A549 (cell line): ENCODE results near the gene LIMA1. TPM values are rescaled to one million over a fixed set of nuclear protein-coding genes. Genes with fewer than 3 reads are reported as not detected.
A peak's percentile ranks its signal among the peaks of the same experiment; 100 is the strongest.
"Not testable (repeated sequence)": the region's sequence is repeated elsewhere in the genome, so short reads cannot be mapped to it uniquely, and the experiment has no call there.

Experiments
- ATAC-seq, 2 experiments: fragments of 200-7000 bp in 1 of 2; fragments of >200 bp in 1 of 2; cut with Nextera tagmentation in 1 of 2; cut with Tn5 transposase in 1 of 2; 3 replicates each; pipeline versions ENCODE4 v1.8.0 to v1.9.1; 2018 to 2020; ENCODE audit warnings: mild to moderate bottlenecking in 1 of 2, moderate library complexity in 1 of 2
- CTCF ChIA-PET: fragments of 300-600 bp; sonication (Branson Sonifier 250); formaldehyde crosslinking; extraction: SDS; loops from one replicate; lab custom pipeline; 2021; ENCODE audit warnings: antibody characterized with exemption, inconsistent platforms; lab: Yijun Ruan, JAX
- POLR2A ChIA-PET: fragments of 350-600 bp; formaldehyde crosslinking; extraction: SDS; loops from one replicate; lab custom pipeline; 2021; ENCODE audit warnings: antibody characterized with exemption, inconsistent platforms; lab: Yijun Ruan, JAX
- DNase-seq, 2 experiments: peaks; one replicate each; pipeline versions ENCODE4 v3.0.0 to v3.0.0-alpha.2; 2011 to 2016; ENCODE audit warnings: low read depth in 1 of 2, low spot score in 1 of 2
- FAIRE-seq: peaks from 2 replicates; lab custom pipeline; 2011; peaks lifted over from hg19 to GRCh38; lab: Jason Lieb, UNC
- H3K27ac ChIP-seq, 2 experiments: fragments of >200 bp; sonication (Bioruptor Twin); formaldehyde crosslinking; 3 replicates each; pipeline ENCODE4 v1.5.1; 2016 to 2017
- H3K4me1 ChIP-seq: fragments of >200 bp; sonication (Bioruptor Twin); formaldehyde crosslinking; 3 replicates; pipeline ENCODE4 v1.6.1; 2016
- H3K4me2 ChIP-seq: fragments of >200 bp; sonication (Bioruptor Twin); formaldehyde crosslinking; 3 replicates; pipeline ENCODE4 v1.6.1; 2016
- H3K4me3 ChIP-seq: fragments of >200 bp; sonication (Bioruptor Twin); formaldehyde crosslinking; 3 replicates; pipeline ENCODE4 v1.5.1; 2016
- H3K9me3 ChIP-seq: fragments of >200 bp; sonication (Bioruptor Twin); formaldehyde crosslinking; 3 replicates; pipeline ENCODE4 v1.6.1; 2016
- ATOH8 ChIP-seq: fragments of 250-450 bp; sonication (Bioruptor Pico); IDR thresholded peaks from 2 replicates; pipeline ENCODE4 v1.5.0; 2020; ENCODE audit warnings: low read depth, mild to moderate bottlenecking, moderate library complexity
- CEBPB ChIP-seq, 2 experiments: fragments of >200 bp in 1 of 2; sonication (Bioruptor Twin) in 1 of 2; formaldehyde crosslinking in 1 of 2; IDR thresholded peaks; 2 replicates each; pipeline ENCODE4 v1.6.1; 2012 to 2016
- CHD4 ChIP-seq: fragments of 200-600 bp; sonication (generic); IDR thresholded peaks from 2 replicates; pipeline ENCODE4 v1.6.1; 2016; ENCODE audit warnings: antibody characterized with exemption, mild to moderate bottlenecking, borderline replicate concordance
- CTCF ChIP-seq: fragments of >200 bp; sonication (Bioruptor Twin); formaldehyde crosslinking; IDR thresholded peaks from 3 replicates; pipeline ENCODE4 v1.5.1; 2016
- EHF ChIP-seq: fragments of 250-450 bp; sonication (Bioruptor Pico); IDR thresholded peaks from 2 replicates; pipeline ENCODE4 v1.5.0; 2020; ENCODE audit warnings: mild to moderate bottlenecking
- EHMT2 ChIP-seq: fragments of 200-600 bp; sonication (generic); IDR thresholded peaks from 2 replicates; pipeline ENCODE4 v1.6.1; 2016; ENCODE audit warnings: antibody characterized with exemption, low read depth, mild to moderate bottlenecking, moderate library complexity
- EP300 ChIP-seq, 2 experiments: fragments of >200 bp; sonication (Bioruptor Twin); formaldehyde crosslinking; IDR thresholded peaks; 2 replicates in 1 of 2; 3 replicates in 1 of 2; pipeline ENCODE4 v1.6.1; 2016 to 2017
- ESRRA ChIP-seq: fragments of 150-350 bp; IDR thresholded peaks from 2 replicates; pipeline ENCODE4 v1.6.1; 2014; ENCODE audit warnings: mild to moderate bottlenecking, low read length, borderline replicate concordance
- FOSB ChIP-seq: fragments of 250-450 bp; sonication (Bioruptor Pico); IDR thresholded peaks from 2 replicates; pipeline ENCODE4 v1.5.0; 2020; ENCODE audit warnings: mild to moderate bottlenecking, moderate library complexity
- FOXS1 ChIP-seq: fragments of 250-450 bp; sonication (Bioruptor Pico); IDR thresholded peaks from 2 replicates; pipeline ENCODE4 v1.5.0; 2020; ENCODE audit warnings: mild to moderate bottlenecking, moderate library complexity
- GATA3 ChIP-seq: IDR thresholded peaks from 2 replicates; pipeline ENCODE4 v1.6.1; 2012; ENCODE audit warnings: borderline replicate concordance
- HDAC2 ChIP-seq: fragments of 200-600 bp; sonication (generic); IDR thresholded peaks from 2 replicates; pipeline ENCODE4 v1.6.1; 2016
- HES2 ChIP-seq: fragments of >200 bp; sonication (Bioruptor Twin); formaldehyde crosslinking; IDR thresholded peaks from 2 replicates; pipeline ENCODE4 v1.6.1; 2016
- HOXB13 ChIP-seq: fragments of 250-450 bp; sonication (Bioruptor Pico); IDR thresholded peaks from 2 replicates; pipeline ENCODE4 v1.5.0; 2020; ENCODE audit warnings: low read depth, mild to moderate bottlenecking, moderate library complexity
- JUN ChIP-seq, 2 experiments: fragments of >200 bp; sonication (Bioruptor Twin); formaldehyde crosslinking; IDR thresholded peaks; 2 replicates in 1 of 2; 3 replicates in 1 of 2; pipeline ENCODE4 v1.6.1; 2016 to 2017
- JUNB ChIP-seq: fragments of >200 bp; sonication (Bioruptor Twin); formaldehyde crosslinking; IDR thresholded peaks from 2 replicates; pipeline ENCODE4 v1.6.1; 2016
- MAZ ChIP-seq: fragments of 150-350 bp; IDR thresholded peaks from 2 replicates; pipeline ENCODE4 v1.6.1; 2014; ENCODE audit warnings: antibody characterized with exemption, low read depth, low read length, borderline replicate concordance
- NFE2L2 ChIP-seq: fragments of 150-350 bp; conservative IDR thresholded peaks from 2 replicates; pipeline ENCODE4 v1.6.1; 2014; ENCODE audit warnings: low read length
- PBX3 ChIP-seq: IDR thresholded peaks from 2 replicates; pipeline ENCODE4 v1.6.1; 2012
- PHF8 ChIP-seq: fragments of 200-600 bp; sonication (generic); IDR thresholded peaks from 2 replicates; pipeline ENCODE4 v1.6.1; 2016; ENCODE audit warnings: low read depth, mild to moderate bottlenecking, antibody characterized with exemption, moderate library complexity, borderline replicate concordance
- RAD21 ChIP-seq, 2 experiments: fragments of >200 bp in 1 of 2; sonication (Bioruptor Twin) in 1 of 2; formaldehyde crosslinking in 1 of 2; IDR thresholded peaks in 1 of 2; conservative IDR thresholded peaks in 1 of 2; 2 replicates in 1 of 2; 3 replicates in 1 of 2; pipeline ENCODE4 v1.6.1; 2012 to 2018; ENCODE audit warnings: inconsistent platforms in 1 of 2
- RCOR1 ChIP-seq: fragments of 150-350 bp; IDR thresholded peaks from 2 replicates; pipeline ENCODE4 v1.6.1; 2014; ENCODE audit warnings: antibody characterized with exemption, low read length, low read depth
- SMC3 ChIP-seq: fragments of >200 bp; sonication (Bioruptor Twin); formaldehyde crosslinking; IDR thresholded peaks from 3 replicates; pipeline ENCODE4 v1.6.1; 2018; ENCODE audit warnings: inconsistent platforms
- TP53 ChIP-seq: fragments of 250-450 bp; sonication (Bioruptor Pico); IDR thresholded peaks from 2 replicates; pipeline ENCODE4 v1.5.0; 2021; ENCODE audit warnings: mild to moderate bottlenecking, moderate library complexity
- USF2 ChIP-seq: fragments of 450-650 bp; IDR thresholded peaks from 2 replicates; pipeline ENCODE4 v1.6.1; 2014; ENCODE audit warnings: antibody characterized with exemption
- ZSCAN20 ChIP-seq: fragments of 250-450 bp; sonication (Bioruptor Pico); IDR thresholded peaks from 2 replicates; pipeline ENCODE4 v1.8.0; 2022; ENCODE audit warnings: mild to moderate bottlenecking, moderate library complexity
- WGBS: methylation state at CpG from one replicate; pipeline ENCODE4 v1.1.6; 2017; ENCODE audit errors: missing lambda C conversion rate; 5-methylcytosine and 5-hydroxymethylcytosine counted together
- polyA plus RNA-seq, 4 experiments: library from polyadenylated mRNA; depleted of rRNA in 3 of 4; stranded (reverse); fragments of >200 nt; fragmentation: RNase III in 1 of 4; extraction: RNeasy Plus Mini Kit Qiagen cat#74134 plus additional on column Dnase treatment in 1 of 4; gene quantifications; 2 replicates in 3 of 4; 3 replicates in 1 of 4; pipeline ENCODE4 v1.2.3, GENCODE V29; 2011 to 2017
- TF ChIP-seq, protein P1 (sequence below): fragments of >200 bp; sonication (Bioruptor Twin); formaldehyde crosslinking; IDR thresholded peaks from 3 replicates; pipeline ENCODE4 v1.6.1; 2016

Gene LIMA1
- polyA plus RNA-seq, 2 of the 4 experiments (the other 2 are of a cell fraction): 9.0 to 23.4 TPM

GRCh38 chr12:50275556-50275955 is 7.8 kb downstream of the LIMA1 start:
- TF ChIP-seq USF2 (no peak), NFE2L2 (no peak), PHF8 (no peak), EHF (CRISPR knock-in tag) (no peak), SMC3 (no peak), GATA3 (no peak), JUNB (no peak), FOXS1 (CRISPR knock-in tag) (no peak), JUN (IDR thresholded peaks at IDR 0.05) (no peak), HES2 (no peak), MAZ (no peak), CEBPB (IDR thresholded peaks at IDR 0.05) (no peak), HDAC2 (no peak), EHMT2 (no peak), FOSB (no peak), CTCF (no peak), RAD21 (conservative IDR thresholded peaks at IDR 0.05 in 1 of 2, IDR thresholded peaks at IDR 0.05 in 1 of 2) (no peak), EP300 (IDR thresholded peaks at IDR 0.05) (no peak)
- TF ChIP-seq, protein P1, sequence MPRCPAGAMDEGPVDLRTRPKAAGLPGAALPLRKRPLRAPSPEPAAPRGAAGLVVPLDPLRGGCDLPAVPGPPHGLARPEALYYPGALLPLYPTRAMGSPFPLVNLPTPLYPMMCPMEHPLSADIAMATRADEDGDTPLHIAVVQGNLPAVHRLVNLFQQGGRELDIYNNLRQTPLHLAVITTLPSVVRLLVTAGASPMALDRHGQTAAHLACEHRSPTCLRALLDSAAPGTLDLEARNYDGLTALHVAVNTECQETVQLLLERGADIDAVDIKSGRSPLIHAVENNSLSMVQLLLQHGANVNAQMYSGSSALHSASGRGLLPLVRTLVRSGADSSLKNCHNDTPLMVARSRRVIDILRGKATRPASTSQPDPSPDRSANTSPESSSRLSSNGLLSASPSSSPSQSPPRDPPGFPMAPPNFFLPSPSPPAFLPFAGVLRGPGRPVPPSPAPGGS: no peak
- H3K4me3 ChIP-seq: no peak overlapping the region
- ChIA-PET CTCF (interaction anchor here (1.1 kb wide), 1 partner anchor 33 kb away, joined by 3 read pairs; no protein-coding TSS in a partner anchor), POLR2A (no interaction called here)
- no peak for FAIRE-seq
- peaks cover 35% of the 10 kb centered on the region for H3K4me1 ChIP-seq
- H3K4me2 ChIP-seq: no peak overlapping the region
- 13% methylated on average over 1 of the region's 1 CpG for WGBS
- no peak overlapping the region for H3K27ac ChIP-seq
- no peak for DNase-seq
- 0 out of 6 replicates have a peak, but pooled peaks of 1 of the 2 experiments have one; percentile 30 for ATAC-seq
- no peaks in the 10 kb centered on the region for H3K9me3 ChIP-seq

- ATAC-seq, POLR2A ChIA-PET, FAIRE-seq, H3K9me3 ChIP-seq, H3K27ac ChIP-seq, H3K4me3 ChIP-seq, H3K4me2 ChIP-seq, DNase-seq: not testable (repeated sequence)
- CTCF ChIA-PET: interaction anchor here (1.1 to 2.2 kb wide), 2 partner anchors 8 to 33 kb away, joined by 3 to 7 read pairs; partner anchors contain the start of gene LIMA1
- peaks cover 35% of the 10 kb centered on the region for H3K4me1 ChIP-seq
- TF ChIP-seq CEBPB (IDR thresholded peaks at IDR 0.05): peak in 1 of 2 experiments; percentile 42; a peak in 1 of 4 replicates
- WGBS: 76% methylated on average over 5 of the region's 5 CpGs
Measured at GRCh38 chr12:50275127-50275526, 8.2 kb downstream of the LIMA1 start.

GRCh38 chr12:50271724-50272247 is 11.5 kb downstream of the LIMA1 start:
- POLR2A ChIA-PET: no interaction called here
- no peak for TF ChIP-seq PBX3
- TF ChIP-seq ATOH8 (CRISPR knock-in tag): no peak
- no peak for TF ChIP-seq ZSCAN20
- TF ChIP-seq ESRRA: no peak
- no peak for TF ChIP-seq TP53 (CRISPR knock-in tag)
- no peak for TF ChIP-seq CHD4
- TF ChIP-seq JUNB: no peak
- TF ChIP-seq HOXB13: no peak
- no peak for TF ChIP-seq HDAC2
- TF ChIP-seq HES2: no peak
- no peak for TF ChIP-seq RCOR1
- TF ChIP-seq, all 56 proteins: peak for 0
- no peak for DNase-seq
- ATAC-seq: peak in 1 of 2 experiments; percentile 53; a peak in 3 of 6 replicates
- Histone ChIP-seq H3K4me1 (peaks cover 35% of the 10 kb centered on the region), H3K4me2 (peak overlapping the region; percentile 46), H3K27ac (peak overlapping the region; percentile 18 to 49; a peak in 2 of 6 replicates), H3K4me3 (no peak overlapping the region), H3K9me3 (no peaks in the 10 kb centered on the region)
- WGBS: 66% methylated on average over 2 of the region's 2 CpGs
- FAIRE-seq: no peak
- CTCF ChIA-PET: interaction anchor here (0.6 kb wide), 1 partner anchor 43 kb away, joined by 3 read pairs; no protein-coding TSS in a partner anchor
